ENCODE measurements around the gene PNPLA6.

- no peak for TF ChIP-seq CTCF (IDR thresholded peaks at IDR 0.05; ENCODE audit: poor library complexity)
- TF ChIP-seq EZH2 (IDR thresholded peaks at IDR 0.05; ENCODE audit: borderline replicate concordance): no peak
- no peak for TF ChIP-seq EZH2phosphoT487 (IDR thresholded peaks at IDR 0.05; ENCODE audit: low read depth, severe bottlenecking, unreplicated experiment)
Measured at GRCh38 chr19:7541828-7542443, 6.4 kb downstream of the PNPLA6 start.

Measured in hepatocyte (in vitro differentiated cells).